Endothelial cell of umbilical vein (primary cell): Measurements from ENCODE around the gene GOLT1A. TPM values are rescaled to one million over a fixed set of nuclear protein-coding genes. Genes with fewer than 3 reads are reported as not detected.
"Not testable (repeated sequence)": the region's sequence is repeated elsewhere in the genome, so short reads cannot be mapped to it uniquely, and the experiment has no call there.

Experiments
- BruUV-seq: library from RNA; stranded (reverse); fragments of 400-500 nt; replicated peaks from 2 replicates; lab custom pipeline; 2021; lab: Mats Ljungman, UMichigan
- CTCF ChIA-PET: fragments of 300-600, 350-600 bp; sonication (Branson Sonifier 250); formaldehyde crosslinking; loops from one replicate; lab custom pipeline; 2021; ENCODE audit warnings: antibody characterized with exemption, inconsistent platforms; lab: Charles Lee
- POLR2A ChIA-PET: fragments of 300-600, 350-600 bp; sonication (Branson Sonifier 250); formaldehyde crosslinking; loops from one replicate; lab custom pipeline; 2021; ENCODE audit warnings: antibody characterized with exemption, inconsistent platforms; lab: Charles Lee
- DNase-seq: peaks from one replicate; pipeline ENCODE4 v3.0.0-alpha.2; 2011; ENCODE audit warnings: low read depth, low spot score
- FAIRE-seq: peaks from 2 replicates; lab custom pipeline; 2011; peaks lifted over from hg19 to GRCh38; lab: Jason Lieb, UNC
- H2AFZ ChIP-seq: 2 replicates; pipeline ENCODE4 v1.6.0; 2012; ENCODE audit warnings: low read depth, low read length, control low read depth, inconsistent platforms
- H3K27ac ChIP-seq: 2 replicates; pipeline ENCODE4 v1.5.1; 2011; ENCODE audit warnings: low read depth, mild to moderate bottlenecking, control low read depth, low read length, moderate library complexity; ENCODE audit not compliant: insufficient read depth
- H3K27me3 ChIP-seq, 2 experiments: 2 replicates each; pipeline versions ENCODE4 v1.6.0 to v1.6.1; 2011; ENCODE audit warnings: low read length in 2 of 2, mixed read lengths in 1 of 2; ENCODE audit not compliant: control insufficient read depth in 2 of 2, insufficient read depth in 2 of 2
- H3K36me3 ChIP-seq, 2 experiments: 2 replicates in 1 of 2; 3 replicates in 1 of 2; pipeline ENCODE4 v1.5.1; 2011; ENCODE audit warnings: low read length in 2 of 2, mild to moderate bottlenecking in 1 of 2, moderate library complexity in 1 of 2; ENCODE audit not compliant: control insufficient read depth in 2 of 2, insufficient read depth in 2 of 2; ENCODE audit errors: extremely low read depth in 1 of 2
- H3K4me1 ChIP-seq: 3 replicates; pipeline ENCODE4 v1.5.1; 2011; ENCODE audit warnings: mild to moderate bottlenecking, low read length; ENCODE audit not compliant: control insufficient read depth, insufficient read depth; ENCODE audit errors: extremely low read depth
- H3K4me2 ChIP-seq: 2 replicates; pipeline ENCODE4 v1.6.1; 2011; ENCODE audit warnings: low read length, control low read depth, mixed read lengths; ENCODE audit not compliant: insufficient read depth
- H3K4me3 ChIP-seq, 3 experiments: fragments of 200-600 bp in 1 of 3; sonication (generic), shearing (Covaris generic) in 1 of 3; replicated peaks in 1 of 3; 2 replicates each; pipeline ENCODE4 v1.5.1; 2011 to 2016; ENCODE audit warnings: control low read depth in 3 of 3, low read length in 3 of 3, mild to moderate bottlenecking in 2 of 3, inconsistent platforms in 1 of 3, low read depth in 1 of 3, moderate library complexity in 1 of 3; ENCODE audit not compliant: insufficient read depth in 1 of 3
- H3K79me2 ChIP-seq: 2 replicates; pipeline ENCODE4 v1.6.0; 2012; ENCODE audit warnings: low read length, inconsistent platforms; ENCODE audit not compliant: control insufficient read depth, insufficient read depth
- H3K9ac ChIP-seq: replicated peaks from 2 replicates; pipeline ENCODE3; 2011; ENCODE audit warnings: low read length, control low read depth; ENCODE audit not compliant: insufficient read depth; ENCODE audit errors: extremely low read depth
- H3K9me1 ChIP-seq: replicated peaks from 3 replicates; pipeline ENCODE4 v1.6.0; 2011; ENCODE audit warnings: mild to moderate bottlenecking, low read length; ENCODE audit not compliant: control insufficient read depth, insufficient read depth; ENCODE audit errors: extremely low read depth
- H3K9me3 ChIP-seq: replicated peaks from 2 replicates; pipeline ENCODE4 v1.5.1; 2012; ENCODE audit warnings: low read length, inconsistent platforms; ENCODE audit not compliant: control insufficient read depth, insufficient read depth
- H4K20me1 ChIP-seq: replicated peaks from 2 replicates; pipeline ENCODE3; 2011; ENCODE audit warnings: mild to moderate bottlenecking, low read length; ENCODE audit not compliant: control insufficient read depth, insufficient read depth; ENCODE audit errors: extremely low read depth
- EZH2 ChIP-seq: IDR thresholded peaks from 2 replicates; pipeline ENCODE4 v1.6.1; 2012; ENCODE audit warnings: borderline replicate concordance, low read depth, mild to moderate bottlenecking, moderate library complexity, low read length, inconsistent platforms; ENCODE audit not compliant: severe bottlenecking
- FOS ChIP-seq: IDR thresholded peaks from 2 replicates; pipeline ENCODE4 v1.6.1; 2011; ENCODE audit warnings: mild to moderate bottlenecking, low read length, moderate library complexity, borderline replicate concordance; ENCODE audit not compliant: insufficient read depth
- GATA2 ChIP-seq: IDR thresholded peaks from 2 replicates; pipeline ENCODE4 v1.7.0; 2011; ENCODE audit warnings: low read depth, mild to moderate bottlenecking, moderate library complexity, mixed read lengths, low read length; ENCODE audit not compliant: insufficient read length, insufficient read depth
- JUN ChIP-seq: IDR thresholded peaks from 2 replicates; pipeline ENCODE4 v1.6.1; 2011; ENCODE audit warnings: borderline replicate concordance, low read depth; ENCODE audit not compliant: insufficient read length, insufficient read depth
- MYC ChIP-seq: IDR thresholded peaks from one replicate; pipeline ENCODE4 v1.6.1; 2011; ENCODE audit warnings: mild to moderate bottlenecking, low read depth, low read length
- POLR2A ChIP-seq: IDR thresholded peaks from 2 replicates; pipeline ENCODE4 v1.6.1; 2012; ENCODE audit warnings: low read depth, mild to moderate bottlenecking, control low read depth, low read length
- POLR2AphosphoS5 ChIP-seq: IDR thresholded peaks from 2 replicates; pipeline ENCODE4 v1.6.1; 2012; ENCODE audit warnings: low read depth, mild to moderate bottlenecking, control low read depth, low read length, moderate library complexity; ENCODE audit not compliant: insufficient read depth
- dilution Hi-C: fragments of 300-500 bp; cut with MboI; formaldehyde crosslinking; loops from one replicate; pipeline ENCODE4 v1.15.0; 2019; ENCODE audit warnings: low sequenced_read_pairs; ENCODE audit not compliant: extremely low pct_ligation_motif_present
- intact Hi-C: fragments of 100-400 bp; cut with micrococcal nuclease; formaldehyde crosslinking; loops from one replicate; pipeline ENCODE4 v1.10.0; 2022
- polyA plus RNA-seq, 4 experiments: library from polyadenylated mRNA; depleted of rRNA in 3 of 4; stranded (reverse) in 3 of 4; unstranded in 1 of 4; fragments of >200 nt; gene quantifications; 2 replicates each; pipeline versions ENCODE4 v1.2.1 to v1.2.3, GENCODE V29; 2011 to 2012; ENCODE audit warnings: missing spikeins in 1 of 4
- total RNA-seq: library from RNA; stranded (reverse); gene quantifications from 2 replicates; pipeline ENCODE4 v1.2.3, GENCODE V29; 2021
- TF ChIP-seq, protein P1 (sequence below), 2 donors: IDR thresholded peaks; 1 replicate in 1 of 2; 2 replicates in 1 of 2; pipeline ENCODE4 v1.5.1; 2011; ENCODE audit warnings: low read length in 2 of 2, mild to moderate bottlenecking in 2 of 2, moderate library complexity in 2 of 2, control low read depth in 1 of 2, inconsistent platforms in 1 of 2, low read depth in 1 of 2; ENCODE audit not compliant: insufficient read depth in 1 of 2; ENCODE audit errors: extremely low read depth in 1 of 2
- TF ChIP-seq, protein P2 (sequence below): IDR thresholded peaks from 2 replicates; pipeline ENCODE4 v1.6.1; 2011; ENCODE audit not compliant: insufficient read depth, insufficient read length

GOLT1A gene
- total and polyA plus RNA-seq, 2 donors (not counting 3 experiments of a cell fraction or from before 2014, with no cell fraction given): not detected

DNA sequence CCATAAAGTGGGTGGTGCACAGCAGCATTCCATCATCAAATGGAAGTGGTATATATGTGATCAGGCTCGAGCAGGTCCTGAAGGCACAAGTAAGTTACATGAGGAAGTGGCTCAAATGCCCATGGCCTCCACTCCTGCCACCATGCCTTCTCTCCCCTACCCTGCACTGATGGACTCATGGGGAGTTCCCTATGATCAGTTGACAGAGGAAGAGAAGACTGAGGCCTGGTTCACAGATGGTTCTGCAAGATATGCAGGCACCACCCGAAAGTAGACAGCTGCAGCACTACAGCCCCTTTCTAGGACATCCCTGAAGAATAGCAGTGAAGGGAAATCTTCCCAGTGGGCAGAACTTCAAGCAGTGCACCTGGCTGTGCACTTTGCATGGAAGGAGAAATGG lies 24.7 kb upstream of the GOLT1A start:
- CTCF ChIA-PET, POLR2A ChIA-PET, H3K4me1 ChIP-seq, H2AFZ ChIP-seq, H4K20me1 ChIP-seq, H3K9me1 ChIP-seq, dilution Hi-C loops, DNase-seq, H3K27ac ChIP-seq, FAIRE-seq, H3K4me2 ChIP-seq, H3K4me3 ChIP-seq, intact Hi-C loops, H3K79me2 ChIP-seq, H3K9me3 ChIP-seq, BruUV-seq, H3K9ac ChIP-seq, H3K27me3 ChIP-seq, H3K36me3 ChIP-seq: not testable (repeated sequence)

DNA sequence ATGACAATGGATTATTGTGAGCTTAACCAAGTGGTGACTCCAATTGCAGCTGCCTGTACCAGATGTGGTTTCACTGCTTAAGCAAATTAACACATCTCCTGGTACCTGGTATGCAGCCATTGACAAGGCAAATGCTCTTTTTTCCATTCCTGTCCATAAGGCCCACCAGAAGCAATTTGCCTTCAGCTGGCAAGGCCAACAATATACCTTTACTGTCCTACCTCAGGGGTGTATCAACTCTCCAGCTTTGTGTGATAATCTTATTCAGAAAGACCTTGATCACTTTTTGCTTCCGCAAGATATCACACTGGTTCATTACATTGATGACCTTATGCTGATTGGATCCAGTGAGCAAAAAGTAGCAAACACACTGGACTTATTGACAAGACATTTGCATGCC lies 23.7 kb upstream of the GOLT1A start:
- H3K4me2 ChIP-seq, H2AFZ ChIP-seq, H4K20me1 ChIP-seq, H3K9me3 ChIP-seq, H3K27me3 ChIP-seq, DNase-seq, intact Hi-C loops, BruUV-seq, H3K27ac ChIP-seq, H3K36me3 ChIP-seq, dilution Hi-C loops, H3K9me1 ChIP-seq, H3K9ac ChIP-seq, H3K4me3 ChIP-seq, POLR2A ChIA-PET, FAIRE-seq, H3K4me1 ChIP-seq, H3K79me2 ChIP-seq: not testable (repeated sequence)
- CTCF ChIA-PET: interaction anchor here (1.0 kb wide), 1 partner anchor 161 kb away, joined by 3 read pairs; no protein-coding TSS in a partner anchor

DNA sequence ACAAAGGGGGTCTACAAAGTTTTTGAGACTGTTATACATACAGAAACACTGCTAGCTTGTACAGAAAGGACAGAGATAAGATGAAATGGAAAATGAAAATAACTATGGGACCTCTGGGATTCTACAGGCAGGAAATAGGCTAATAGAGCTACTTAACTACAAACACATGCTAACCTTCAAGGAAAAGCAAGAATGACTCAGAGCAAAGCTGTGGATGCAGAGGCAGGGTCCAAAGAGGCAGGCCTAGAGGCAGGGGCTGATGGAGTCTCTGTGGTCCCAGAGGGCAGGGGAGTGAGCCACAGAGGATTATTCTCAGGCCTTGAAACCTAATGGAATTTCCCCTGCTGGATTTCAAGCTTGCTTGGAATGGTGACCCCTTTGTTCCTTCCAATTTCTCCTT lies 18.7 kb upstream of the GOLT1A start:
- no peaks in the 10 kb centered on the region for H3K9me3 ChIP-seq
- BruUV-seq: no TSS peak
- H3K9ac ChIP-seq: no peak overlapping the region
- H3K79me2 ChIP-seq: no peaks in the 10 kb centered on the region
- intact Hi-C loops (no loop called here), dilution Hi-C loops (no loop called here)
- H2AFZ ChIP-seq: no peak overlapping the region
- ChIA-PET POLR2A (no interaction called here), CTCF (interaction anchor here (1.9 to 4.9 kb wide), 2 partner anchors 22 to 26 kb away, joined by 4 to 25 read pairs; no protein-coding TSS in a partner anchor)
- H3K4me1 ChIP-seq: no peaks in the 10 kb centered on the region
- H4K20me1 ChIP-seq: no peaks in the 10 kb centered on the region
- no peaks in the 10 kb centered on the region for H3K36me3 ChIP-seq
- no peak for FAIRE-seq
- no peak overlapping the region for H3K4me2 ChIP-seq
- no peaks in the 10 kb centered on the region for H3K9me1 ChIP-seq
- no peak overlapping the region for H3K27ac ChIP-seq
- TF ChIP-seq, protein P1, sequence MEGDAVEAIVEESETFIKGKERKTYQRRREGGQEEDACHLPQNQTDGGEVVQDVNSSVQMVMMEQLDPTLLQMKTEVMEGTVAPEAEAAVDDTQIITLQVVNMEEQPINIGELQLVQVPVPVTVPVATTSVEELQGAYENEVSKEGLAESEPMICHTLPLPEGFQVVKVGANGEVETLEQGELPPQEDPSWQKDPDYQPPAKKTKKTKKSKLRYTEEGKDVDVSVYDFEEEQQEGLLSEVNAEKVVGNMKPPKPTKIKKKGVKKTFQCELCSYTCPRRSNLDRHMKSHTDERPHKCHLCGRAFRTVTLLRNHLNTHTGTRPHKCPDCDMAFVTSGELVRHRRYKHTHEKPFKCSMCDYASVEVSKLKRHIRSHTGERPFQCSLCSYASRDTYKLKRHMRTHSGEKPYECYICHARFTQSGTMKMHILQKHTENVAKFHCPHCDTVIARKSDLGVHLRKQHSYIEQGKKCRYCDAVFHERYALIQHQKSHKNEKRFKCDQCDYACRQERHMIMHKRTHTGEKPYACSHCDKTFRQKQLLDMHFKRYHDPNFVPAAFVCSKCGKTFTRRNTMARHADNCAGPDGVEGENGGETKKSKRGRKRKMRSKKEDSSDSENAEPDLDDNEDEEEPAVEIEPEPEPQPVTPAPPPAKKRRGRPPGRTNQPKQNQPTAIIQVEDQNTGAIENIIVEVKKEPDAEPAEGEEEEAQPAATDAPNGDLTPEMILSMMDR (IDR thresholded peaks at IDR 0.05; ENCODE audit: extremely low read depth in 1 of 2, insufficient read depth in 1 of 2, low read depth in 1 of 2, low read length in 2 of 2): no peak
- TF ChIP-seq MYC (no peak), EZH2 (no peak), FOS (no peak), GATA2 (no peak), POLR2A (no peak), POLR2AphosphoS5 (no peak), JUN (no peak)
- TF ChIP-seq, protein P2, sequence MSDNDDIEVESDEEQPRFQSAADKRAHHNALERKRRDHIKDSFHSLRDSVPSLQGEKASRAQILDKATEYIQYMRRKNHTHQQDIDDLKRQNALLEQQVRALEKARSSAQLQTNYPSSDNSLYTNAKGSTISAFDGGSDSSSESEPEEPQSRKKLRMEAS: no peak
- no peak overlapping the region for H3K4me3 ChIP-seq
- no peak for DNase-seq
- no peaks in the 10 kb centered on the region for H3K27me3 ChIP-seq
